Body of pancreas (tissue), 4 donors: Measurements from ENCODE around the gene CSRNP2. TPM values are rescaled to one million over a fixed set of nuclear protein-coding genes. Genes with fewer than 3 reads are reported as not detected.

ENCODE experiments used
- ATAC-seq: fragments of 150-250 bp; one replicate; pipeline ENCODE4 v1.9.1; 2016
- DNase-seq, 4 donors: peaks; one replicate each; pipeline ENCODE4 v3.0.0-alpha.2; 2019
- H3K27ac ChIP-seq, 4 donors: fragments of 200-600 bp; sonication (generic); 1 replicate in 3 of 4; 2 replicates in 1 of 4; pipeline versions ENCODE4 v1.5.1 to v1.6.1; 2016 to 2019; ENCODE audit warnings: mild to moderate bottlenecking in 1 of 4, mixed read lengths in 1 of 4, moderate library complexity in 1 of 4
- H3K27me3 ChIP-seq, 2 donors: fragments of 200-600 bp; sonication (generic); one replicate each; pipeline ENCODE4 v1.6.0; 2016; ENCODE audit warnings: mild to moderate bottlenecking in 1 of 2
- H3K36me3 ChIP-seq, 2 donors: fragments of 200-600 bp; sonication (generic); replicated peaks in 1 of 2; 2 replicates each; pipeline ENCODE4 v1.5.1; 2016; ENCODE audit warnings: low read depth in 2 of 2; ENCODE audit not compliant: insufficient read depth in 1 of 2
- H3K4me1 ChIP-seq: fragments of 200-600 bp; sonication (generic); one replicate; pipeline ENCODE4 v1.6.0; 2016
- H3K4me3 ChIP-seq, 2 donors: fragments of 200-600 bp; sonication (generic); 1 replicate in 1 of 2; 2 replicates in 1 of 2; pipeline ENCODE4 v1.5.1; 2016 to 2019
- H3K9me3 ChIP-seq, 3 donors: fragments of 200-600 bp; sonication (generic); 1 replicate in 2 of 3; 2 replicates in 1 of 3; pipeline ENCODE4 v1.5.1; 2016
- CTCF ChIP-seq, 7 experiments: fragments of 450-650 bp in 4 of 7; fragments of 200-600 bp in 3 of 7; sonication (generic) in 3 of 7; IDR thresholded peaks; one replicate each; pipeline ENCODE4 v1.5.1; 2016 to 2019; ENCODE audit warnings: antibody characterized with exemption in 7 of 7
- POLR2A ChIP-seq, 3 donors: fragments of 450-650 bp; IDR thresholded peaks; one replicate each; pipeline ENCODE4 v1.6.1; 2016; ENCODE audit warnings: antibody characterized with exemption in 3 of 3, mild to moderate bottlenecking in 2 of 3
- WGBS, 2 donors: methylation state at CpG; one replicate each; pipeline ENCODE4 v1.1.5; 2017; 5-methylcytosine and 5-hydroxymethylcytosine counted together
- intact Hi-C: fragments of 100-400 bp; cut with DNase I; formaldehyde crosslinking; loops from one replicate; pipeline ENCODE4 v1.15.1; 2023
- total RNA-seq, 2 donors: library from RNA; depleted of rRNA; stranded (reverse); fragments of >200 nt; gene quantifications; one replicate each; pipeline ENCODE4 v1.1.0, GENCODE V29; 2016

The CSRNP2 gene
- total RNA-seq, 2 donors from 2014 or later: 20.8 to 25.4 TPM

DNA sequence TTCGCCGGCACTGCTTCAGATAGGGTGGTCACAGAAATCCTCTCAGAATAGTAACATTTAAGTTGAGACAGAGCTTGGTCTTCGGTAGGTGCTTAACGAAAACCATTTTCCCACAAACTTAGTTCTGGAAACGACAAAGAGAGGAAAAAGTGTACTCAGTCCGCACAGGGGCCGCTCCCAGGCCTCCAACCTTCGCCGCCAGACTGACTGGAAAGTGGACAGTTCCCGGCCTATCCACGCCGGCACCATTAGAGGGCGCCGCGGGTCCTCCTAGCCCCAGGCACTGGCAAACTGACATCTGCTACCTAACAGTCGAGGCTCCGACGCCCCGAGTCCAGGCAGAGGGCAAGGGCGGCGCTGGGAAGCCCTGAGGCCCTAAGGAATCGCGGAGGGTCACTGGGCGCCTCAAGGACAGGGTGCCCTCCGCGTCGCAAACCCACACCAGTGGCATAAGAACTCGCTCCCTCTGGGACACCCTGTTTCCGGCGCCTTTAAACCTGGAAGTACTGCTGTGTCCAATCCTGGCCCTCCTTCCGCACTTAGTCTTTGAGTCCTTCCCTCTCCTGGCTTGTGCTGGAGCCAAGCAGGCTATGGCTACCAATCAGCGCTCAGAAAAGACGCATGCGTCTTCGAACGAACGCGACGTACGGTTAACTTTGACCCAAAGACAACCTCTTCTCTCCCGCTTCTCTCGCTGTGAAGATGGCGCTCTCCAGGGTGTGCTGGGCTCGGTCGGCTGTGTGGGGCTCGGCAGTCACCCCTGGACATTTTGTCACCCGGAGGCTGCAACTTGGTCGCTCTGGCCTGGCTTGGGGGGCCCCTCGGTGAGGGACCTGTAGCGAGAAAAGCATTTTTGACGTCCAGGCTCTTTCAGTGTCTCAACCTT lies 35.5 kb downstream of the CSRNP2 start, which contains the start of gene LETMD1:
Gene LETMD1, plus strand, starts transcription at position 673 of the 886 bp plus-strand sequence. Its CDS starts 30 bp downstream, at position 703.
- Histone ChIP-seq H3K36me3 (no peaks in the 10 kb centered on the region), H3K9me3 (no peaks in the 10 kb centered on the region), H3K27me3 (no peaks in the 10 kb centered on the region), H3K4me1 (peaks cover 17% of the 10 kb centered on the region), H3K27ac (peak within 1 kb of the TSS; percentile 86 to 98 (median 97)), H3K4me3 (peak within 1 kb of the TSS; percentile 69 to 93)
- ATAC-seq (peak; percentile 99), DNase-seq (peak; percentile 94 to 98 (median 96))
- TF ChIP-seq POLR2A (IDR thresholded peaks at IDR 0.05) (peak; percentile 78 to 95 (median 89)), CTCF (IDR thresholded peaks at IDR 0.05) (peak; percentile 76 to 97 (median 92))
- WGBS, 2 donors: 4 to 5% methylated on average over 32 to 47 of the region's 51 CpGs
- intact Hi-C loops: no loop called here

GRCh38 chr12:51036279-51036678 lies 47.1 kb downstream of the CSRNP2 start:
- TF ChIP-seq POLR2A (IDR thresholded peaks at IDR 0.05) (no peak), CTCF (IDR thresholded peaks at IDR 0.05) (no peak)
- no peak overlapping the region for H3K4me3 ChIP-seq
- no peak overlapping the region for H3K27ac ChIP-seq
- DNase-seq (no peak), ATAC-seq (no peak)
- 57 to 67% methylated on average over 3 of the region's 3 CpGs for WGBS, 2 donors
- H3K9me3 ChIP-seq: no peaks in the 10 kb centered on the region
- H3K4me1 ChIP-seq: peaks cover 10% of the 10 kb centered on the region
- intact Hi-C loops: no loop called here
- no peaks in the 10 kb centered on the region for H3K36me3 ChIP-seq
- H3K27me3 ChIP-seq: no peaks in the 10 kb centered on the region

DNA sequence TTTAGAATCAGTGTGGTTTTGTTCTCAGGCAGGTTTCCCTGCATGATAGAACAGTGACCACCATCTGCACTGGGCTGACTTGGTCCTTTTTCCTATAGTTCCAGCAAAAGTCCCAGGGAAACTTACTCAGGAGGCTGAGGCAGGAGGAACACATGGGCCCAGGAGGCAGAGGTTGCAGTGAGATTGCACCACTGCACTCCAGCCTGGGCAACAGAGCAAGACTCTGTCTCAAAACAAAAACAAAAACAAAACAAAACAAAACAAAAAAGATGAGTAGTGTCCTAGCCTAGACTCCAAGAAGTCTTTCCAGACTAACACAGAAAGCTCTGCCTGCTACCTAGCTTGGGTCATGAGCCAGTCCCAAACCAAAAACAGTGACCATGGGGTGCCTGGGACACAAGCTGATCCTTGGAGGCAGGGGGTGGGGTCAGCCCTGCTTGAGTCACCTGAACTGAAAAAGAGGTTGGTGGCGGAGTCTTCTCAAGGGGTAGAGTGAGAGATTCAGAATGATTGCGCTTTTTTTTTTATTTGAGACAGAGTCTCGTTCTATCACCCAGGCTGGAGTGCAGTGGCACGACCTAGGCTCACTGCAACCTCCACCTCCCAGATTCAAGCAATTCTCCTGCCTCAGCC lies 49.8 kb downstream of the CSRNP2 start:
- DNase-seq (no peak), ATAC-seq (no peak)
- WGBS, 2 donors: 91% methylated on average over 4 of the region's 4 CpGs
- Histone ChIP-seq H3K27me3 (no peaks in the 10 kb centered on the region), H3K36me3 (no peaks in the 10 kb centered on the region), H3K4me3 (no peak overlapping the region), H3K9me3 (no peaks in the 10 kb centered on the region), H3K27ac (no peak overlapping the region), H3K4me1 (peaks cover 7% of the 10 kb centered on the region)
- intact Hi-C loops: no loop called here
- TF ChIP-seq CTCF (IDR thresholded peaks at IDR 0.05): no peak

- WGBS, 2 donors: 68 to 79% methylated on average over 2 of the region's 2 CpGs
- peaks cover 7% of the 10 kb centered on the region for H3K4me1 ChIP-seq
- no peaks in the 10 kb centered on the region for H3K27me3 ChIP-seq
- H3K36me3 ChIP-seq: no peaks in the 10 kb centered on the region
- intact Hi-C loops: no loop called here
- TF ChIP-seq CTCF (IDR thresholded peaks at IDR 0.05) (no peak), POLR2A (IDR thresholded peaks at IDR 0.05) (no peak)
- H3K9me3 ChIP-seq: no peaks in the 10 kb centered on the region
- DNase-seq (no peak), ATAC-seq (no peak)
- H3K27ac ChIP-seq: no peak overlapping the region
- no peak overlapping the region for H3K4me3 ChIP-seq
Measured at GRCh38 chr12:51033048-51033447, 50.3 kb downstream of the CSRNP2 start.
